ENCODE data around the gene TAL2. TPM values are rescaled to one million over a fixed set of nuclear protein-coding genes. Genes with fewer than 3 reads are reported as not detected.

TAL2 gene
- total RNA-seq, 2 donors from 2014 or later = not detected

- H3K4me3 ChIP-seq = no peak overlapping the region
- WGBS, 2 donors = 48 to 59% methylated on average over 3 of the region's 3 CpGs
- no peak for ATAC-seq
- no peaks in the 10 kb centered on the region for H3K4me1 ChIP-seq
- no peaks in the 10 kb centered on the region for H3K9me3 ChIP-seq
- H3K27ac ChIP-seq = no peak overlapping the region
- H3K36me3 ChIP-seq (replicated peaks in 1 of 2; ENCODE audit: insufficient read depth in 1 of 2, low read depth in 2 of 2) = no peaks in the 10 kb centered on the region
- DNase-seq = no peak
- H3K27me3 ChIP-seq = no peaks in the 10 kb centered on the region
- intact Hi-C loops (cut with DNase I) = no loop called here
- TF ChIP-seq, protein P1, sequence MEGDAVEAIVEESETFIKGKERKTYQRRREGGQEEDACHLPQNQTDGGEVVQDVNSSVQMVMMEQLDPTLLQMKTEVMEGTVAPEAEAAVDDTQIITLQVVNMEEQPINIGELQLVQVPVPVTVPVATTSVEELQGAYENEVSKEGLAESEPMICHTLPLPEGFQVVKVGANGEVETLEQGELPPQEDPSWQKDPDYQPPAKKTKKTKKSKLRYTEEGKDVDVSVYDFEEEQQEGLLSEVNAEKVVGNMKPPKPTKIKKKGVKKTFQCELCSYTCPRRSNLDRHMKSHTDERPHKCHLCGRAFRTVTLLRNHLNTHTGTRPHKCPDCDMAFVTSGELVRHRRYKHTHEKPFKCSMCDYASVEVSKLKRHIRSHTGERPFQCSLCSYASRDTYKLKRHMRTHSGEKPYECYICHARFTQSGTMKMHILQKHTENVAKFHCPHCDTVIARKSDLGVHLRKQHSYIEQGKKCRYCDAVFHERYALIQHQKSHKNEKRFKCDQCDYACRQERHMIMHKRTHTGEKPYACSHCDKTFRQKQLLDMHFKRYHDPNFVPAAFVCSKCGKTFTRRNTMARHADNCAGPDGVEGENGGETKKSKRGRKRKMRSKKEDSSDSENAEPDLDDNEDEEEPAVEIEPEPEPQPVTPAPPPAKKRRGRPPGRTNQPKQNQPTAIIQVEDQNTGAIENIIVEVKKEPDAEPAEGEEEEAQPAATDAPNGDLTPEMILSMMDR (IDR thresholded peaks at IDR 0.05) = no peak
- TF ChIP-seq POLR2A (IDR thresholded peaks at IDR 0.05) = no peak
Measured at GRCh38 chr9:105670775-105671174, 8.5 kb downstream of the TAL2 start.

- H3K4me1 ChIP-seq = no peaks in the 10 kb centered on the region
- no peak overlapping the region for H3K27ac ChIP-seq
- intact Hi-C loops (cut with DNase I) = no loop called here
- H3K27me3 ChIP-seq = no peaks in the 10 kb centered on the region
- DNase-seq (no peak), ATAC-seq (no peak)
- TF ChIP-seq POLR2A (IDR thresholded peaks at IDR 0.05) = no peak
- TF ChIP-seq, protein P1 (IDR thresholded peaks at IDR 0.05) = no peak
- H3K9me3 ChIP-seq = no peaks in the 10 kb centered on the region
- 28 to 41% methylated on average over 3 of the region's 3 CpGs for WGBS, 2 donors
- H3K36me3 ChIP-seq (replicated peaks in 1 of 2; ENCODE audit: insufficient read depth in 1 of 2, low read depth in 2 of 2) = no peaks in the 10 kb centered on the region
- no peak overlapping the region for H3K4me3 ChIP-seq
Measured at GRCh38 chr9:105672711-105673234, 10.5 kb downstream of the TAL2 start.

DNA sequence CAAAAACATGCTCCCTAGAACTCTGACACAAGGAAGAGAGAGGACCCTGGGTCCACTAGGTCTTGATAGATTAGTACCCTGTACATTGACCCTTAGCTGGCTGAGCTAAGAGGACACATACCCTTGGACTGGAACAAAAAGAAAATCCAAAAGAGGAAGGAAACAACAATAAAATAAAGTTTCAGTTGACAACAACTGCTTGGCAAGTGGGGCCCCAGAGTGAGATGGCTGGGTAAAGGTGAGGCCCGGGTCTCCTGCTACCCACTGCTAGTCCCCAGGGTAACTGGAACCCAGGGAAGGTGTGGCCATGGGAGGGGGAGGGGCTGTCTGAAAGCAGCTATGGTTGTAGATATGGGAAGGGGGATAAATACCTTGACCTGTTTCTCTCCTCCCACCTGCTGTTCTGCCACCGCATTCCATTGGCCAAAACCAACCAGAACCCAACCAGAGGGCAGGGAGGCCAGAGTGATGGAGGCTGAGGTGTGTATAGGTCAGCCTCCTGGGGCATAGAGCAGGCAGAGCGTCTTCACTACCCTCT, 11.7 kb downstream of the TAL2 start:
- H3K9me3 ChIP-seq = no peaks in the 10 kb centered on the region
- intact Hi-C loops (cut with DNase I) = no loop called here
- DNase-seq (no peak), ATAC-seq (no peak)
- no peak overlapping the region for H3K4me3 ChIP-seq
- WGBS, 2 donors = 76 to 83% methylated on average over 3 of the region's 3 CpGs
- H3K27me3 ChIP-seq = no peaks in the 10 kb centered on the region
- H3K36me3 ChIP-seq (replicated peaks in 1 of 2; ENCODE audit: insufficient read depth in 1 of 2, low read depth in 2 of 2) = no peaks in the 10 kb centered on the region
- TF ChIP-seq POLR2A (IDR thresholded peaks at IDR 0.05) = no peak
- TF ChIP-seq, protein P1 (IDR thresholded peaks at IDR 0.05) = no peak
- H3K4me1 ChIP-seq = peaks cover 3% of the 10 kb centered on the region
- H3K27ac ChIP-seq = no peak overlapping the region

DNA sequence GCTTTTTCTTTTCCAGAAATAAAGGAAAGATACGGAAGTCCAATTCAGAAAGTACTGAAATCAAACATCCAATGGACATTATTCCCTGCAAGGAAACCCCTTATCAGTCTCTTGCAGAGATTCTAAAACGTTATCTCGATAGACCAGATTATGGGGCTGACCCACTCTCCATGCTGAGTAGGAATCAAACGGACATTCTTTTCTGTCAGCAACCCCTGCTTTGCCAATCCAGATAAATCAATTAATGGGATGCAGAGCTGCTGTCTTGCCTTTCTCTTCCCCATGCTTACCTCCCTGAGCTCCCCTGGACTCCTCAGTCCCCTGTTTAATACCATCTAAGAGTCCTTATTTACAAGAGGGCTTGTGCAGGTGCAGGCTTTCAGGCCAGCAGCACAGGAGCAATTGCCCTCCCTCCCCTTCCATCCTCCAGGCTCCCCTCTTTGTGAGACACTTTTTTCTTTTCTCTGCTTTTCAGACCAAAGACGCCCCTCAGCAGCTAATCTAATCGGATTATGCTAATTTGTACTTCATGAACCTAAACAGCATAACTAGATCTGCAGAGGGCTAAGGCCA, 14.2 kb downstream of the TAL2 start:
- H3K4me3 ChIP-seq = no peak overlapping the region
- TF ChIP-seq, protein P1 (IDR thresholded peaks at IDR 0.05) = no peak
- no peak for TF ChIP-seq POLR2A (IDR thresholded peaks at IDR 0.05)
- intact Hi-C loops (cut with DNase I) = no loop called here
- H3K9me3 ChIP-seq = no peaks in the 10 kb centered on the region
- DNase-seq (no peak), ATAC-seq (no peak)
- no peaks in the 10 kb centered on the region for H3K27me3 ChIP-seq
- peaks cover 13% of the 10 kb centered on the region for H3K4me1 ChIP-seq
- no peak overlapping the region for H3K27ac ChIP-seq
- no peaks in the 10 kb centered on the region for H3K36me3 ChIP-seq (replicated peaks in 1 of 2; ENCODE audit: insufficient read depth in 1 of 2, low read depth in 2 of 2)
- 64 to 69% methylated on average over 6 of the region's 6 CpGs for WGBS, 2 donors

DNA sequence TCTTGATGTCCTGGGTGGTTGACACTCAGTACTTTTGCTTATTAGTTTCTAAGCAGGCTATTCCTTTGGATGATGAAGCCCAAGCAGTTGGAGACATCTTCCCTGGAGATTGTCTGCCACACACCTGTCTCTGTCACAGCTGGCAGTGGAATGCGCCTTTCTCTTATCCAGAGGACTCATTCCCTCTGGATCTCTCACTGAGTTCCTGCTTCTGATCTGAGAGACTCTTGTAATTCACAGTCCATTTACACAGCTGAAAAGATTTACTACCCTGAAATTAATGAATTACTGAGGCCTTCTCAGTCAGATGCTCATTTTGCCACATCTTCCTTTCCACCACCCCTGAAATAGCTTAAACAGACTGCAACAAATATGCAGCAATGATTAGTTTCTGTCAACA, 15.9 kb downstream of the TAL2 start:
- Histone ChIP-seq H3K27ac (no peak overlapping the region), H3K36me3 (replicated peaks in 1 of 2; ENCODE audit: insufficient read depth in 1 of 2, low read depth in 2 of 2) (no peaks in the 10 kb centered on the region), H3K4me1 (peaks cover 13% of the 10 kb centered on the region), H3K9me3 (no peaks in the 10 kb centered on the region), H3K27me3 (no peaks in the 10 kb centered on the region), H3K4me3 (no peak overlapping the region)
- no peak for TF ChIP-seq POLR2A (IDR thresholded peaks at IDR 0.05)
- TF ChIP-seq, protein P1 (IDR thresholded peaks at IDR 0.05) = no peak
- WGBS, 2 donors = 91 to 94% methylated on average over 1 of the region's 1 CpG
- ATAC-seq (no peak), DNase-seq (no peak)
- intact Hi-C loops (cut with DNase I) = no loop called here
